CD14-positive monocyte (primary cell): ENCODE results near the gene SNRPD1. TPM values are rescaled to one million over a fixed set of nuclear protein-coding genes. Genes with fewer than 3 reads are reported as not detected.
"Not testable (repeated sequence)": the region's sequence is repeated elsewhere in the genome, so short reads cannot be mapped to it uniquely, and the experiment has no call there.

Experiments
- DNase-seq, 3 donors: peaks; one replicate each; pipeline ENCODE4 v3.0.0-alpha.2; 2011 to 2022
- H2AFZ ChIP-seq: 2 replicates; pipeline ENCODE4 v1.6.0; 2012; ENCODE audit warnings: mild to moderate bottlenecking, low read depth, low read length, inconsistent platforms; ENCODE audit not compliant: insufficient read depth, poor library complexity, severe bottlenecking
- H3K27ac ChIP-seq, 2 donors: 1 replicate in 1 of 2; 2 replicates in 1 of 2; pipeline ENCODE4 v1.5.1; 2012 to 2013; ENCODE audit warnings: low read length in 2 of 2, control low read depth in 1 of 2, inconsistent platforms in 1 of 2, low read depth in 1 of 2, mild to moderate bottlenecking in 1 of 2
- H3K27me3 ChIP-seq, 2 donors: one replicate each; pipeline versions ENCODE4 v1.6.0 to v1.6.1; 2011 to 2013; ENCODE audit warnings: low read length in 2 of 2; ENCODE audit not compliant: control insufficient read depth in 2 of 2, insufficient read depth in 2 of 2
- H3K36me3 ChIP-seq, 2 donors: replicated peaks in 1 of 2; 1 replicate in 1 of 2; 2 replicates in 1 of 2; pipeline versions ENCODE4 v1.5.1 to v1.6.1; 2012 to 2013; ENCODE audit warnings: low read length in 2 of 2, control low read depth in 1 of 2, inconsistent platforms in 1 of 2, mild to moderate bottlenecking in 1 of 2; ENCODE audit not compliant: insufficient read depth in 2 of 2, control insufficient read depth in 1 of 2
- H3K4me1 ChIP-seq, 2 donors: 1 replicate in 1 of 2; 2 replicates in 1 of 2; pipeline versions ENCODE4 v1.5.1 to v1.6.1; 2012 to 2013; ENCODE audit warnings: low read length in 2 of 2, control low read depth in 1 of 2, inconsistent platforms in 1 of 2, mild to moderate bottlenecking in 1 of 2, moderate library complexity in 1 of 2; ENCODE audit not compliant: insufficient read depth in 2 of 2, control insufficient read depth in 1 of 2
- H3K4me2 ChIP-seq: replicated peaks from 2 replicates; pipeline ENCODE3; 2012; ENCODE audit warnings: low read length, moderate library complexity, mild to moderate bottlenecking; ENCODE audit not compliant: poor library complexity, severe bottlenecking; ENCODE audit errors: extremely low read depth
- H3K4me3 ChIP-seq, 3 experiments: fragments of 200-600 bp in 1 of 3; sonication (generic) in 1 of 3; replicated peaks in 1 of 3; 1 replicate in 2 of 3; 2 replicates in 1 of 3; pipeline ENCODE4 v1.5.1; 2011 to 2013; ENCODE audit warnings: low read length in 3 of 3, mild to moderate bottlenecking in 3 of 3, control low read depth in 2 of 3, low read depth in 2 of 3, inconsistent platforms in 1 of 3, moderate library complexity in 1 of 3
- H3K79me2 ChIP-seq: 2 replicates; pipeline ENCODE4 v1.6.0; 2012; ENCODE audit warnings: mild to moderate bottlenecking, control low read depth, inconsistent platforms, low read length, moderate library complexity; ENCODE audit not compliant: insufficient read depth
- H3K9ac ChIP-seq: 2 replicates; pipeline ENCODE4 v1.6.0; 2017; ENCODE audit warnings: low read length, mild to moderate bottlenecking; ENCODE audit not compliant: insufficient read depth, poor library complexity, severe bottlenecking
- H3K9me3 ChIP-seq, 2 donors: replicated peaks in 1 of 2; 1 replicate in 1 of 2; 2 replicates in 1 of 2; pipeline versions ENCODE4 v1.5.1 to v1.6.1; 2012 to 2013; ENCODE audit warnings: low read length in 2 of 2, control low read depth in 1 of 2; ENCODE audit not compliant: control insufficient read depth in 1 of 2, insufficient read depth in 1 of 2
- H4K20me1 ChIP-seq: 2 replicates; pipeline ENCODE4 v1.6.0; 2012; ENCODE audit warnings: mild to moderate bottlenecking, low read length, control low read depth, moderate library complexity; ENCODE audit not compliant: insufficient read depth
- H3K27ac Mint-ChIP-seq, 7 donors: one replicate each; pipeline ENCODE4 v1.8.0; 2020; ENCODE audit warnings: mild to moderate bottlenecking in 7 of 7, mixed read lengths in 7 of 7, moderate library complexity in 6 of 7, inconsistent platforms in 2 of 7
- H3K27me3 Mint-ChIP-seq, 3 donors: one replicate each; pipeline ENCODE4 v1.8.0; 2021 to 2022; ENCODE audit warnings: low read depth in 3 of 3, mild to moderate bottlenecking in 3 of 3, mixed read lengths in 3 of 3, moderate library complexity in 3 of 3, inconsistent platforms in 1 of 3
- H3K36me3 Mint-ChIP-seq, 2 donors: one replicate each; pipeline ENCODE4 v1.8.0; 2020; ENCODE audit warnings: mixed read lengths in 2 of 2, inconsistent platforms in 1 of 2, mild to moderate bottlenecking in 1 of 2
- H3K4me1 Mint-ChIP-seq: one replicate; pipeline ENCODE4 v1.8.0; 2020; ENCODE audit warnings: mild to moderate bottlenecking, mixed read lengths
- H3K4me3 Mint-ChIP-seq, 2 donors: one replicate each; pipeline ENCODE4 v1.8.0; 2020; ENCODE audit warnings: mild to moderate bottlenecking in 2 of 2, mixed read lengths in 2 of 2, moderate library complexity in 1 of 2
- H3K9me3 Mint-ChIP-seq, 7 donors: one replicate each; pipeline ENCODE4 v1.8.0; 2020 to 2022; ENCODE audit warnings: mixed read lengths in 7 of 7, mild to moderate bottlenecking in 6 of 7, moderate library complexity in 6 of 7, inconsistent platforms in 2 of 7
- CTCF ChIP-seq: fragments of 200-600 bp; IDR thresholded peaks from one replicate; pipeline ENCODE4 v1.8.0; 2022; ENCODE audit warnings: antibody characterized with exemption, mild to moderate bottlenecking
- WGBS: methylation state at CpG from one replicate; pipeline ENCODE4 v1.1.5; 2013; ENCODE audit warnings: missing lambda C conversion rate; ENCODE audit not compliant: insufficient coverage; 5-methylcytosine and 5-hydroxymethylcytosine counted together
- intact Hi-C, 2 donors: fragments of 100-400 bp; cut with micrococcal nuclease; formaldehyde crosslinking; loops; one replicate each; pipeline versions ENCODE4 v1.15.0 to v1.15.1; 2023
- polyA plus RNA-seq, 3 donors: library from polyadenylated mRNA; depleted of rRNA in 1 of 3; unstranded in 2 of 3; stranded (reverse) in 1 of 3; fragments of 300-500 nt in 2 of 3; fragments of >200 nt in 1 of 3; fragmentation: Illumina TruSeq in 2 of 3; gene quantifications; 1 replicate in 2 of 3; 2 replicates in 1 of 3; pipeline ENCODE4 v1.2.3, GENCODE V29; 2012 to 2021

Gene SNRPD1
- polyA plus RNA-seq, 3 donors, result 13.0 to 56.7 (median 50.9) TPM

- Histone ChIP-seq H4K20me1 (no peaks in the 10 kb centered on the region), H3K9ac (no peak overlapping the region), H3K36me3 (peaks cover 2 to 24% of the 10 kb centered on the region in 2 donors), H2AFZ (no peak overlapping the region), H3K27me3 (no peaks in the 10 kb centered on the region), H3K27ac (no peak overlapping the region), H3K4me1 (no peaks in the 10 kb centered on the region), H3K4me2 (no peak overlapping the region), H3K9me3 (no peaks in the 10 kb centered on the region), H3K4me3 (no peak overlapping the region), H3K79me2 (no peaks in the 10 kb centered on the region)
- peaks cover 0 to 2% (median 0%) of the 10 kb centered on the region in 7 donors for H3K9me3 Mint-ChIP-seq
- peak overlapping the region in 3 of 7 donors; percentile 35 to 54 (median 41) for H3K27ac Mint-ChIP-seq
- intact Hi-C loops, result no loop called here
- DNase-seq, result no peak
- peaks cover 11 to 37% of the 10 kb centered on the region in 2 donors for H3K36me3 Mint-ChIP-seq
- no peaks in the 10 kb centered on the region for H3K27me3 Mint-ChIP-seq
- WGBS, result 97% methylated on average over 13 of the region's 13 CpGs
- no peak overlapping the region for H3K4me3 Mint-ChIP-seq
- TF ChIP-seq CTCF, result no peak
- H3K4me1 Mint-ChIP-seq, result no peaks in the 10 kb centered on the region
These were observed 24.7 kb downstream of the SNRPD1 start for GRCh38 chr18:21636769-21637168.

- no peak overlapping the region for H3K4me3 Mint-ChIP-seq
- no peaks in the 10 kb centered on the region for H3K27me3 ChIP-seq
- H3K27me3 Mint-ChIP-seq, result no peaks in the 10 kb centered on the region
- no peak for TF ChIP-seq CTCF
- no peaks in the 10 kb centered on the region for H3K9me3 ChIP-seq
- H3K27ac ChIP-seq, result no peak overlapping the region
- no peak for DNase-seq
- H3K4me1 Mint-ChIP-seq, result peaks cover 2% of the 10 kb centered on the region
- no peaks in the 10 kb centered on the region for H3K79me2 ChIP-seq
- no peaks in the 10 kb centered on the region for H3K4me1 ChIP-seq
- no peak overlapping the region for H2AFZ ChIP-seq
- H3K4me3 ChIP-seq, result no peak overlapping the region
- H3K36me3 Mint-ChIP-seq, result peaks cover 9 to 25% of the 10 kb centered on the region in 2 donors
- H3K36me3 ChIP-seq, result peaks cover 0 to 12% of the 10 kb centered on the region in 2 donors
- H3K27ac Mint-ChIP-seq, result peak overlapping the region in 1 of 7 donors; percentile 4
- intact Hi-C loops, result no loop called here
- peaks cover 0 to 2% (median 0%) of the 10 kb centered on the region in 7 donors for H3K9me3 Mint-ChIP-seq
- H3K4me2 ChIP-seq, result no peak overlapping the region
- no peak overlapping the region for H3K9ac ChIP-seq
- H4K20me1 ChIP-seq, result no peaks in the 10 kb centered on the region
- 100% methylated on average over 1 of the region's 3 CpGs for WGBS
These were observed 26.7 kb downstream of the SNRPD1 start for GRCh38 chr18:21638822-21639221.

GRCh38 chr18:21640375-21640774 lies 28.3 kb downstream of the SNRPD1 start:
- H2AFZ ChIP-seq, H3K27me3 Mint-ChIP-seq, H3K4me3 Mint-ChIP-seq, H3K4me2 ChIP-seq, H3K79me2 ChIP-seq, H3K4me1 Mint-ChIP-seq, DNase-seq, H3K9ac ChIP-seq, H3K36me3 ChIP-seq, H3K27me3 ChIP-seq, H3K9me3 ChIP-seq, H4K20me1 ChIP-seq, H3K27ac Mint-ChIP-seq, H3K4me3 ChIP-seq, H3K27ac ChIP-seq, H3K4me1 ChIP-seq, intact Hi-C loops, H3K9me3 Mint-ChIP-seq: not testable (repeated sequence)
- no CpG with 5 or more reads among the region's 5 CpGs for WGBS
- H3K36me3 Mint-ChIP-seq, result peaks cover 7 to 20% of the 10 kb centered on the region in 2 donors
